Vagina (tissue), 2 donors: Measurements from ENCODE around the gene DPM3. TPM values are rescaled to one million over a fixed set of nuclear protein-coding genes. Genes with fewer than 3 reads are reported as not detected.

ENCODE experiments used
- DNase-seq, 2 donors: peaks; one replicate each; pipeline ENCODE4 v3.0.0-alpha.2; 2017; ENCODE audit errors: extremely low spot score in 2 of 2
- H3K27ac ChIP-seq: fragments of 200-600 bp; sonication (generic); one replicate; pipeline ENCODE4 v1.5.1; 2019
- H3K27me3 ChIP-seq: fragments of 200-600 bp; sonication (generic); one replicate; pipeline ENCODE4 v1.5.1; 2019
- H3K36me3 ChIP-seq, 2 donors: fragments of 200-600 bp; sonication (generic); one replicate each; pipeline ENCODE4 v1.5.1; 2017 to 2019
- H3K4me1 ChIP-seq: fragments of 200-600 bp; sonication (generic); one replicate; pipeline ENCODE4 v1.5.1; 2019
- H3K4me3 ChIP-seq, 2 donors: fragments of 200-600 bp; sonication (generic); 1 replicate in 1 of 2; 2 replicates in 1 of 2; pipeline ENCODE4 v1.5.1; 2016 to 2019
- H3K9me3 ChIP-seq: fragments of 200-600 bp; sonication (generic); one replicate; pipeline ENCODE4 v1.5.1; 2019
- CTCF ChIP-seq, 3 experiments: fragments of 450-650 bp in 2 of 3; fragments of 200-600 bp in 1 of 3; sonication (generic) in 1 of 3; IDR thresholded peaks; one replicate each; pipeline ENCODE4 v1.5.1; 2017 to 2019; ENCODE audit warnings: antibody characterized with exemption in 3 of 3, mild to moderate bottlenecking in 2 of 3, moderate library complexity in 2 of 3
- POLR2A ChIP-seq, 2 donors: fragments of 450-650 bp; IDR thresholded peaks; one replicate each; pipeline ENCODE4 v1.6.1; 2017; ENCODE audit warnings: antibody characterized with exemption in 2 of 2, mild to moderate bottlenecking in 2 of 2, moderate library complexity in 2 of 2
- POLR2AphosphoS5 ChIP-seq, 2 donors: sonication (generic); formaldehyde crosslinking; IDR thresholded peaks; one replicate each; pipeline ENCODE4 v1.9.0; 2017; ENCODE audit warnings: antibody characterized with exemption in 2 of 2, mild to moderate bottlenecking in 2 of 2, low read depth in 1 of 2; ENCODE audit not compliant: insufficient read depth in 1 of 2
- intact Hi-C: fragments of 100-400 bp; cut with DNase I; formaldehyde crosslinking; loops from one replicate; pipeline ENCODE4 v1.15.1; 2023
- total RNA-seq: library from RNA; depleted of rRNA; stranded (reverse); fragments of >200 nt; gene quantifications from one replicate; pipeline ENCODE4 v1.2.3, GENCODE V29; 2016

The DPM3 gene
- total RNA-seq, 1 donor from 2014 or later, result 114 TPM

DNA sequence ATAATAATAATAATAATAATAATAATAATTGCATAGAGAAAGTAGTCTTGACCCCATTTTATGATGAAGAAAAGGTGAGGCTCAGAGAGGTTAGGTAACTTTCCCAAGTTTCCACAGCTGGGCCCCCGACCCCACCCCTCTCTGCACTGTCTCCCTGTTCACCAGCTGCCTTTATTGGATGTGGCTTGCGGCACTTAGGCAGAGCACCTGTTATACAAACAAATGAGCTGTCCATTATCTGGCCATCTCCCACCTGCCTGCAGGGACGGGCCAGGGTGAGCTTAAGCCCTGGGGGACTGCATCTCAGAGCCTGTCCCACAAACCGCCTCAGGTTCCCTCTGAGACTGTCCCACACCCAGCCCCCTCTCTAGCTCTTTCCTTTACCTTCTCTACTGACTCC lies 22.7 kb downstream of the DPM3 start:
- no peaks in the 10 kb centered on the region for H3K4me1 ChIP-seq
- H3K27ac ChIP-seq, result no peak overlapping the region
- no peaks in the 10 kb centered on the region for H3K27me3 ChIP-seq
- H3K9me3 ChIP-seq, result no peaks in the 10 kb centered on the region
- intact Hi-C loops, result no loop called here
- DNase-seq, result no peak
- no peak for TF ChIP-seq CTCF (IDR thresholded peaks at IDR 0.05)
- TF ChIP-seq POLR2A (IDR thresholded peaks at IDR 0.05), result no peak
- TF ChIP-seq POLR2AphosphoS5 (IDR thresholded peaks at IDR 0.05; ENCODE audit: insufficient read depth in 1 of 2, low read depth in 1 of 2), result no peak
- H3K4me3 ChIP-seq, result no peak overlapping the region
- no peaks in the 10 kb centered on the region for H3K36me3 ChIP-seq

GRCh38 chr1:155116113-155116764 lies 24.1 kb downstream of the DPM3 start:
- no peak for DNase-seq
- Histone ChIP-seq H3K36me3 (no peaks in the 10 kb centered on the region), H3K27me3 (no peaks in the 10 kb centered on the region), H3K4me1 (no peaks in the 10 kb centered on the region), H3K9me3 (no peaks in the 10 kb centered on the region), H3K4me3 (no peak overlapping the region), H3K27ac (no peak overlapping the region)
- TF ChIP-seq POLR2A (IDR thresholded peaks at IDR 0.05) (no peak), CTCF (IDR thresholded peaks at IDR 0.05) (no peak), POLR2AphosphoS5 (IDR thresholded peaks at IDR 0.05; ENCODE audit: insufficient read depth in 1 of 2, low read depth in 1 of 2) (no peak)
- intact Hi-C loops, result no loop called here

- H3K4me1 ChIP-seq, result no peaks in the 10 kb centered on the region
- H3K36me3 ChIP-seq, result no peaks in the 10 kb centered on the region
- no peaks in the 10 kb centered on the region for H3K9me3 ChIP-seq
- no peaks in the 10 kb centered on the region for H3K27me3 ChIP-seq
- no peak overlapping the region for H3K4me3 ChIP-seq
- intact Hi-C loops, result no loop called here
- TF ChIP-seq POLR2A (IDR thresholded peaks at IDR 0.05) (no peak), CTCF (IDR thresholded peaks at IDR 0.05) (no peak), POLR2AphosphoS5 (IDR thresholded peaks at IDR 0.05; ENCODE audit: insufficient read depth in 1 of 2, low read depth in 1 of 2) (no peak)
- H3K27ac ChIP-seq, result no peak overlapping the region
- DNase-seq, result no peak
Observed at GRCh38 chr1:155113450-155113980, 26.8 kb downstream of the DPM3 start.

DNA sequence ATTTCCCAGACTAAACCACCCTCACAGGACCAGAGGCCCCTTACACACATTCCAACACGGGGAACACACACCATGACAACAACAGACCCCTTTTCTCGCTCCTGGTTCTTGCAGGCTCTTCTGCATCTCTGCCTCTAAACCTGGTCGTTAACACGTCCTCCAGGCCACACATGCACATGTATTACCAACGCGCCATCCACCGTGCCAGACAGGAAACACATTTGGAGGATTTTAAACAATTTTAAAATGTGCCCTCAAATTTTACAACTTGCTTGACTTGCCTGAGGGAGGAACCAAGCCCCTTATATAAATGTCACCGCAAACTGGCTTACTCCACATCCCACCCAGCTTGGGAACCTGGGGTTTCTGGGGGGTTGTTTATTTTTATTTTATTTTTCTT lies 29.5 kb downstream of the DPM3 start:
- Histone ChIP-seq H3K27ac (no peak overlapping the region), H3K4me3 (no peak overlapping the region), H3K36me3 (no peaks in the 10 kb centered on the region), H3K4me1 (no peaks in the 10 kb centered on the region), H3K27me3 (no peaks in the 10 kb centered on the region), H3K9me3 (no peaks in the 10 kb centered on the region)
- no peak for TF ChIP-seq POLR2AphosphoS5 (IDR thresholded peaks at IDR 0.05; ENCODE audit: insufficient read depth in 1 of 2, low read depth in 1 of 2)
- TF ChIP-seq CTCF (IDR thresholded peaks at IDR 0.05), result no peak
- no peak for TF ChIP-seq POLR2A (IDR thresholded peaks at IDR 0.05)
- DNase-seq, result no peak
- intact Hi-C loops, result no loop called here

- Histone ChIP-seq H3K36me3 (no peaks in the 10 kb centered on the region), H3K4me3 (no peak overlapping the region), H3K27ac (no peak overlapping the region), H3K27me3 (no peaks in the 10 kb centered on the region), H3K4me1 (no peaks in the 10 kb centered on the region), H3K9me3 (no peaks in the 10 kb centered on the region)
- TF ChIP-seq POLR2A (IDR thresholded peaks at IDR 0.05), result no peak
- no peak for TF ChIP-seq CTCF (IDR thresholded peaks at IDR 0.05)
- no peak for TF ChIP-seq POLR2AphosphoS5 (IDR thresholded peaks at IDR 0.05; ENCODE audit: insufficient read depth in 1 of 2, low read depth in 1 of 2)
- intact Hi-C loops, result no loop called here
- no peak for DNase-seq
Observed at GRCh38 chr1:155110381-155110780, 29.9 kb downstream of the DPM3 start.
